ENCODE data around the gene KCNK4.

DNA sequence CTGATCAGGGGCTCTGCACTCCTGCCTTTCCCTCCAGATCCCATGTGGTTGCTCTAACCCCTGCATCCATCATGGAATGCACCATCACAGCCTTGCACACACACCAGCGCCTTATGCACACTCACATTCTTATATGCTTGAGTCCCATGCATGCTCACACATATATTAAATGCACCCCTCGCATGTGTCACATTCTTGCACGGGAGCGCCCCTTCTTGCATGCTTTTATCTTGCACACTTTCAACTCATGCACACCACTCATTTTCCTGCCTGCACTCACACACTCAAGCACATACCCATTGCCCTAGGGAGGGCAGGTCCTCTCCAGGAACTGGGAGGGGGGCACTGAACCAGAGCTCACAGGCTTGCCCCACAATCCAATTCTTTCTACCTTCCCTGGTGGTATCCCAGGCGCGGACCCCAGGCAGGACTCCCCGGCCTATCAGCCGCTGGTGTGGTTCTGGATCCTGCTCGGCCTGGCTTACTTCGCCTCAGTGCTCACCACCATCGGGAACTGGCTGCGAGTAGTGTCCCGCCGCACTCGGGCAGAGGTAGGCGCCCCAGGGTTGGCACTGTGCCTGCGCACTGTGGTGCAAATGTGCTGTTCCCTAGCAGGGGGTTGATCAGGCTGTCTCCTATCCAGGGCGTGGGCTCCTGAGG, 6.7 kb downstream of the KCNK4 start:
- TF ChIP-seq, protein P1, sequence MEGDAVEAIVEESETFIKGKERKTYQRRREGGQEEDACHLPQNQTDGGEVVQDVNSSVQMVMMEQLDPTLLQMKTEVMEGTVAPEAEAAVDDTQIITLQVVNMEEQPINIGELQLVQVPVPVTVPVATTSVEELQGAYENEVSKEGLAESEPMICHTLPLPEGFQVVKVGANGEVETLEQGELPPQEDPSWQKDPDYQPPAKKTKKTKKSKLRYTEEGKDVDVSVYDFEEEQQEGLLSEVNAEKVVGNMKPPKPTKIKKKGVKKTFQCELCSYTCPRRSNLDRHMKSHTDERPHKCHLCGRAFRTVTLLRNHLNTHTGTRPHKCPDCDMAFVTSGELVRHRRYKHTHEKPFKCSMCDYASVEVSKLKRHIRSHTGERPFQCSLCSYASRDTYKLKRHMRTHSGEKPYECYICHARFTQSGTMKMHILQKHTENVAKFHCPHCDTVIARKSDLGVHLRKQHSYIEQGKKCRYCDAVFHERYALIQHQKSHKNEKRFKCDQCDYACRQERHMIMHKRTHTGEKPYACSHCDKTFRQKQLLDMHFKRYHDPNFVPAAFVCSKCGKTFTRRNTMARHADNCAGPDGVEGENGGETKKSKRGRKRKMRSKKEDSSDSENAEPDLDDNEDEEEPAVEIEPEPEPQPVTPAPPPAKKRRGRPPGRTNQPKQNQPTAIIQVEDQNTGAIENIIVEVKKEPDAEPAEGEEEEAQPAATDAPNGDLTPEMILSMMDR (IDR thresholded peaks at IDR 0.05): no peak
- TF ChIP-seq, protein P2, sequence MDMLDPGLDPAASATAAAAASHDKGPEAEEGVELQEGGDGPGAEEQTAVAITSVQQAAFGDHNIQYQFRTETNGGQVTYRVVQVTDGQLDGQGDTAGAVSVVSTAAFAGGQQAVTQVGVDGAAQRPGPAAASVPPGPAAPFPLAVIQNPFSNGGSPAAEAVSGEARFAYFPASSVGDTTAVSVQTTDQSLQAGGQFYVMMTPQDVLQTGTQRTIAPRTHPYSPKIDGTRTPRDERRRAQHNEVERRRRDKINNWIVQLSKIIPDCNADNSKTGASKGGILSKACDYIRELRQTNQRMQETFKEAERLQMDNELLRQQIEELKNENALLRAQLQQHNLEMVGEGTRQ (IDR thresholded peaks at IDR 0.05): no peak
- TF ChIP-seq, protein P3, sequence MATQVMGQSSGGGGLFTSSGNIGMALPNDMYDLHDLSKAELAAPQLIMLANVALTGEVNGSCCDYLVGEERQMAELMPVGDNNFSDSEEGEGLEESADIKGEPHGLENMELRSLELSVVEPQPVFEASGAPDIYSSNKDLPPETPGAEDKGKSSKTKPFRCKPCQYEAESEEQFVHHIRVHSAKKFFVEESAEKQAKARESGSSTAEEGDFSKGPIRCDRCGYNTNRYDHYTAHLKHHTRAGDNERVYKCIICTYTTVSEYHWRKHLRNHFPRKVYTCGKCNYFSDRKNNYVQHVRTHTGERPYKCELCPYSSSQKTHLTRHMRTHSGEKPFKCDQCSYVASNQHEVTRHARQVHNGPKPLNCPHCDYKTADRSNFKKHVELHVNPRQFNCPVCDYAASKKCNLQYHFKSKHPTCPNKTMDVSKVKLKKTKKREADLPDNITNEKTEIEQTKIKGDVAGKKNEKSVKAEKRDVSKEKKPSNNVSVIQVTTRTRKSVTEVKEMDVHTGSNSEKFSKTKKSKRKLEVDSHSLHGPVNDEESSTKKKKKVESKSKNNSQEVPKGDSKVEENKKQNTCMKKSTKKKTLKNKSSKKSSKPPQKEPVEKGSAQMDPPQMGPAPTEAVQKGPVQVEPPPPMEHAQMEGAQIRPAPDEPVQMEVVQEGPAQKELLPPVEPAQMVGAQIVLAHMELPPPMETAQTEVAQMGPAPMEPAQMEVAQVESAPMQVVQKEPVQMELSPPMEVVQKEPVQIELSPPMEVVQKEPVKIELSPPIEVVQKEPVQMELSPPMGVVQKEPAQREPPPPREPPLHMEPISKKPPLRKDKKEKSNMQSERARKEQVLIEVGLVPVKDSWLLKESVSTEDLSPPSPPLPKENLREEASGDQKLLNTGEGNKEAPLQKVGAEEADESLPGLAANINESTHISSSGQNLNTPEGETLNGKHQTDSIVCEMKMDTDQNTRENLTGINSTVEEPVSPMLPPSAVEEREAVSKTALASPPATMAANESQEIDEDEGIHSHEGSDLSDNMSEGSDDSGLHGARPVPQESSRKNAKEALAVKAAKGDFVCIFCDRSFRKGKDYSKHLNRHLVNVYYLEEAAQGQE (IDR thresholded peaks at IDR 0.05): no peak
- no peak for TF ChIP-seq FOSL2 (IDR thresholded peaks at IDR 0.05)
- TF ChIP-seq FOSL2 (CRISPR knock-in tag; IDR thresholded peaks at IDR 0.05): no peak
- TF ChIP-seq MAX (IDR thresholded peaks at IDR 0.05): no peak
- no peak for TF ChIP-seq POLR2A (IDR thresholded peaks at IDR 0.05; ENCODE audit: low read length)
- TF ChIP-seq, protein P4, sequence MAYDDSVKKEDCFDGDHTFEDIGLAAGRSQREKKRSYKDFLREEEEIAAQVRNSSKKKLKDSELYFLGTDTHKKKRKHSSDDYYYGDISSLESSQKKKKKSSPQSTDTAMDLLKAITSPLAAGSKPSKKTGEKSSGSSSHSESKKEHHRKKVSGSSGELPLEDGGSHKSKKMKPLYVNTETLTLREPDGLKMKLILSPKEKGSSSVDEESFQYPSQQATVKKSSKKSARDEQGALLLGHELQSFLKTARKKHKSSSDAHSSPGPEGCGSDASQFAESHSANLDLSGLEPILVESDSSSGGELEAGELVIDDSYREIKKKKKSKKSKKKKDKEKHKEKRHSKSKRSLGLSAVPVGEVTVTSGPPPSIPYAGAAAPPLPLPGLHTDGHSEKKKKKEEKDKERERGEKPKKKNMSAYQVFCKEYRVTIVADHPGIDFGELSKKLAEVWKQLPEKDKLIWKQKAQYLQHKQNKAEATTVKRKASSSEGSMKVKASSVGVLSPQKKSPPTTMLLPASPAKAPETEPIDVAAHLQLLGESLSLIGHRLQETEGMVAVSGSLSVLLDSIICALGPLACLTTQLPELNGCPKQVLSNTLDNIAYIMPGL (CRISPR knock-in tag; IDR thresholded peaks at IDR 0.05; ENCODE audit: borderline replicate concordance): no peak
- TF ChIP-seq BCL3 (IDR thresholded peaks at IDR 0.05): no peak
- no peak for TF ChIP-seq KDM5A (IDR thresholded peaks at IDR 0.05)
- TF ChIP-seq EHMT2 (IDR thresholded peaks at IDR 0.05; ENCODE audit: low read depth): no peak
- TF ChIP-seq KDM1A (IDR thresholded peaks at IDR 0.05; ENCODE audit: low read depth): no peak

Data from A549 (cell line).